ENCODE data around the gene CHST3. TPM values are rescaled to one million over a fixed set of nuclear protein-coding genes. Genes with fewer than 3 reads are reported as not detected.

The CHST3 gene
- total RNA-seq, 2 donors from 2014 or later = 12.9 to 40.8 TPM

DNA sequence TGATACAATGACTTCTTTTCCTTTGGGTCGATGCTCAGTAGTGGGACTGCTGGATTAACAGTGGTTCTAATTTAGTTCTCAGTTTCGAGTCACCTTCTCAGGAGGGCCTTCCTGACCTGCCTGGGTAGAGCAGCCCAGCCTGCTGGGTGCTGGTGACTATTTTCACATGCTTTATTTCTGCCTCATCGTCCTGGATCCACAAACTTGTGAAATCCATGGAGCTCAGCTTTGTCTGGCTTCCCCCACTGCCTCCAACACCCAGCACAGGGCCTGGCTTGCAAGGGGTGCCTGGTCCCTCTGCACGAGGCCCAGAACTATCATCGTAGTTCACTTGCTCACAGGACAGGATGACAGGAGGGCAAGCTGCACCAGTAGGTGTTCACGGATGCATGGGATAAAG, 77.3 kb downstream of the CHST3 start:
- H3K27ac ChIP-seq (ENCODE audit: low read depth, low read length) = no peak overlapping the region
- peaks cover 44% of the 10 kb centered on the region for H3K4me1 Mint-ChIP-seq
- peaks cover 25% of the 10 kb centered on the region for H3K4me1 ChIP-seq (ENCODE audit: control insufficient read depth, insufficient read depth, low read length)
- DNase-seq = no peak
- no peaks in the 10 kb centered on the region for H3K36me3 ChIP-seq (ENCODE audit: control insufficient read depth, insufficient read depth, low read length)
- no peaks in the 10 kb centered on the region for H3K9me3 Mint-ChIP-seq
- H3K9ac ChIP-seq (ENCODE audit: extremely low read depth, low read length, poor library complexity, severe bottlenecking) = no peak overlapping the region
- TF ChIP-seq, protein P1, sequence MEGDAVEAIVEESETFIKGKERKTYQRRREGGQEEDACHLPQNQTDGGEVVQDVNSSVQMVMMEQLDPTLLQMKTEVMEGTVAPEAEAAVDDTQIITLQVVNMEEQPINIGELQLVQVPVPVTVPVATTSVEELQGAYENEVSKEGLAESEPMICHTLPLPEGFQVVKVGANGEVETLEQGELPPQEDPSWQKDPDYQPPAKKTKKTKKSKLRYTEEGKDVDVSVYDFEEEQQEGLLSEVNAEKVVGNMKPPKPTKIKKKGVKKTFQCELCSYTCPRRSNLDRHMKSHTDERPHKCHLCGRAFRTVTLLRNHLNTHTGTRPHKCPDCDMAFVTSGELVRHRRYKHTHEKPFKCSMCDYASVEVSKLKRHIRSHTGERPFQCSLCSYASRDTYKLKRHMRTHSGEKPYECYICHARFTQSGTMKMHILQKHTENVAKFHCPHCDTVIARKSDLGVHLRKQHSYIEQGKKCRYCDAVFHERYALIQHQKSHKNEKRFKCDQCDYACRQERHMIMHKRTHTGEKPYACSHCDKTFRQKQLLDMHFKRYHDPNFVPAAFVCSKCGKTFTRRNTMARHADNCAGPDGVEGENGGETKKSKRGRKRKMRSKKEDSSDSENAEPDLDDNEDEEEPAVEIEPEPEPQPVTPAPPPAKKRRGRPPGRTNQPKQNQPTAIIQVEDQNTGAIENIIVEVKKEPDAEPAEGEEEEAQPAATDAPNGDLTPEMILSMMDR (conservative IDR thresholded peaks at IDR 0.05) = no peak
- no peak overlapping the region for H3K4me3 ChIP-seq (ENCODE audit: low read length)
- no peaks in the 10 kb centered on the region for H3K27me3 ChIP-seq (ENCODE audit: control insufficient read depth, insufficient read depth, low read length, poor library complexity, severe bottlenecking)
- WGBS, 2 experiments (ENCODE audit: insufficient coverage in 1 of 2, insufficient read length in 1 of 2) = 91 to 93% methylated on average over 5 to 6 of the region's 6 CpGs
- H3K36me3 Mint-ChIP-seq (ENCODE audit: low read depth) = no peaks in the 10 kb centered on the region
- H3K4me3 Mint-ChIP-seq = no peak overlapping the region
- peak overlapping the region; percentile 30 for H3K27ac Mint-ChIP-seq
- H3K27me3 Mint-ChIP-seq (ENCODE audit: insufficient read depth) = no peaks in the 10 kb centered on the region
- no peaks in the 10 kb centered on the region for H3K9me3 ChIP-seq (ENCODE audit: control insufficient read depth, low read length)

DNA sequence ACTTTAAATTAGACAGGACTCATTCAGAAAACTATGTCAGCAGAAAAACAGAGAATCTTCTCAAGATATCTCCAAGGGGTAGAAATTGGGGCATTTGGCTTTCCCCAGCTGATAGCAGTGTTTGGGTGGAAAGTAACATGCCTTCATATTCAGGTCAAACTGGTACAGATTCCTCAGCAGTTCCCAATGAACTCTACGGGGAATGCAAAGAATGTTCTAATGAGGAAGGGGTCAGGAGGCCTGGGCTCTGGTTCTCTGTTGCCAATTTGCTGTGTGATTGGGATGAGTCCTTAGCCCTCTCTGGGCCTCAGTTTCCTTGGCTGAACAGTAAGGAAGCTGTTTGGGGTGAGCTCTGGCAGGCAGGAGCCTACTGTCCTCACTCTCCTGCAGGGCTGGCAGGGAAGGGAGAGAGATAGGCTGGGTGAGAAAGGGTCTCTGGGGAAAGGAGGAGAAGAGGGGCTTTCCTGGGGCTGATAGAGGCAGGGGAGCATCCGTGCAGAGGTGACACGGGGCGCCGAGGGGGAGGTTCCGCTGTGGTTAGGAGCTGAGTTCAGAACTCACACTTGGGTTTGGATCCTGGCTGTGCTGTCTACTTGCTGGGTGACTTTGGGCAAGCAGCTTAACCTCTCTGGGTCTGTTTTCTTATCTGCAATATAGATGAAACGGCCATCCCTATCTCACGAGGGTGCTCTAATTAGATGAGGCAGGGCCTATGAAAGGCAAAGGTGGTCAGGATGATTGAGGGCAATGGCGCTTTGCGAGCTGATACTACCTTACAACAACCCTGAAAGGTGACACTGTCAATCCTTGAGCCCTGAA, 79.0 kb downstream of the CHST3 start:
- peak overlapping the region; percentile 80 for H3K27ac Mint-ChIP-seq
- no peaks in the 10 kb centered on the region for H3K36me3 Mint-ChIP-seq (ENCODE audit: low read depth)
- no peaks in the 10 kb centered on the region for H3K9me3 Mint-ChIP-seq
- WGBS, 2 experiments (ENCODE audit: insufficient coverage in 1 of 2, insufficient read length in 1 of 2) = 89 to 91% methylated on average over 10 of the region's 10 CpGs
- H3K9me3 ChIP-seq (ENCODE audit: control insufficient read depth, low read length) = no peaks in the 10 kb centered on the region
- no peak for DNase-seq
- H3K4me1 Mint-ChIP-seq = peaks cover 37% of the 10 kb centered on the region
- no peak overlapping the region for H3K27ac ChIP-seq (ENCODE audit: low read depth, low read length)
- TF ChIP-seq, protein P1 (conservative IDR thresholded peaks at IDR 0.05) = no peak
- no peak overlapping the region for H3K4me3 Mint-ChIP-seq
- H3K27me3 Mint-ChIP-seq (ENCODE audit: insufficient read depth) = no peaks in the 10 kb centered on the region
- no peak overlapping the region for H3K4me3 ChIP-seq (ENCODE audit: low read length)
- peaks cover 16% of the 10 kb centered on the region for H3K4me1 ChIP-seq (ENCODE audit: control insufficient read depth, insufficient read depth, low read length)
- H3K9ac ChIP-seq (ENCODE audit: extremely low read depth, low read length, poor library complexity, severe bottlenecking) = no peak overlapping the region
- H3K36me3 ChIP-seq (ENCODE audit: control insufficient read depth, insufficient read depth, low read length) = no peaks in the 10 kb centered on the region
- no peaks in the 10 kb centered on the region for H3K27me3 ChIP-seq (ENCODE audit: control insufficient read depth, insufficient read depth, low read length, poor library complexity, severe bottlenecking)

DNA sequence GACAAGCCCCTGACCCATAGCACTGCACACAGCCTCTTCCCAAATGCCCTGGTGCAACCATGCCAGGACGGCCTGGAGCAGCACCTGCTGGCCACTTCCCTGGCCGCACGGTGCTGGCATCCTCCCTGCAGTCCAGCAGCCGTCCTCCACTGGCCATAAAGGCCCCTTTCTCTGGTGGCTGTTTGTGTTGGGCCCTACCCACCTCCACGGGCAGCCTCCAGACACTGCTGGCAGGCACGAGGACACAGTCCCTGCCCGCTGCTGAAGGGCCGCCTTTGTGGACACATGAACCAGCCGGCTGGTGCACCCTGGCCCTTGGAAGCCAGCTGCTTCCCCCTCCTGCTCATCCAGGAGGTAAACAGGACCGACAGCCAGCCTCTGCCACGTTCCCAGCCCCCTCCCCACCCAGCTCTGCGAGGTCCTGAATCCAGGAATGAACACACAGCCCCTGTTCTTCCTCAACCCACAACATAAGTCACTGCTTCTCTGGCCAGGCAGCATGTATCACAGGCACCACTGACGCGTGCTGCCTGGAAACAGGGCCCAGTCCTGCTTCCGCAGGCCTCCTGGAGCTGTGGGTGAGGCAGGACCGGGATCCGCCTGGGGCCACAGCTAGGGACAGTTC, 80.3 kb downstream of the CHST3 start:
- Histone ChIP-seq H3K4me1 (ENCODE audit: control insufficient read depth, insufficient read depth, low read length) (peaks cover 11% of the 10 kb centered on the region), H3K9me3 (ENCODE audit: control insufficient read depth, low read length) (peaks cover 7% of the 10 kb centered on the region), H3K27ac (ENCODE audit: low read depth, low read length) (peak overlapping the region; percentile 15), H3K9ac (ENCODE audit: extremely low read depth, low read length, poor library complexity, severe bottlenecking) (no peak overlapping the region), H3K36me3 (ENCODE audit: control insufficient read depth, insufficient read depth, low read length) (no peaks in the 10 kb centered on the region), H3K27me3 (ENCODE audit: control insufficient read depth, insufficient read depth, low read length, poor library complexity, severe bottlenecking) (no peaks in the 10 kb centered on the region), H3K4me3 (ENCODE audit: low read length) (no peak overlapping the region)
- H3K27ac Mint-ChIP-seq = no peak overlapping the region
- no peaks in the 10 kb centered on the region for H3K27me3 Mint-ChIP-seq (ENCODE audit: insufficient read depth)
- no peak for DNase-seq
- TF ChIP-seq, protein P1 (conservative IDR thresholded peaks at IDR 0.05) = peak; percentile 57
- 72 to 86% methylated on average over 9 to 17 of the region's 17 CpGs for WGBS, 2 experiments (ENCODE audit: insufficient coverage in 1 of 2, insufficient read length in 1 of 2)
- H3K36me3 Mint-ChIP-seq (ENCODE audit: low read depth) = no peaks in the 10 kb centered on the region
- peaks cover 28% of the 10 kb centered on the region for H3K4me1 Mint-ChIP-seq
- H3K9me3 Mint-ChIP-seq = peaks cover 2% of the 10 kb centered on the region
- no peak overlapping the region for H3K4me3 Mint-ChIP-seq
